Measurements from ENCODE around the gene CFAP54. TPM values are rescaled to one million over a fixed set of nuclear protein-coding genes. Genes with fewer than 3 reads are reported as not detected.

Gene CFAP54
- total and polyA plus RNA-seq, 2 donors (not counting 3 experiments of a cell fraction or from before 2014, with no cell fraction given): 3.6 to 26.9 TPM

DNA sequence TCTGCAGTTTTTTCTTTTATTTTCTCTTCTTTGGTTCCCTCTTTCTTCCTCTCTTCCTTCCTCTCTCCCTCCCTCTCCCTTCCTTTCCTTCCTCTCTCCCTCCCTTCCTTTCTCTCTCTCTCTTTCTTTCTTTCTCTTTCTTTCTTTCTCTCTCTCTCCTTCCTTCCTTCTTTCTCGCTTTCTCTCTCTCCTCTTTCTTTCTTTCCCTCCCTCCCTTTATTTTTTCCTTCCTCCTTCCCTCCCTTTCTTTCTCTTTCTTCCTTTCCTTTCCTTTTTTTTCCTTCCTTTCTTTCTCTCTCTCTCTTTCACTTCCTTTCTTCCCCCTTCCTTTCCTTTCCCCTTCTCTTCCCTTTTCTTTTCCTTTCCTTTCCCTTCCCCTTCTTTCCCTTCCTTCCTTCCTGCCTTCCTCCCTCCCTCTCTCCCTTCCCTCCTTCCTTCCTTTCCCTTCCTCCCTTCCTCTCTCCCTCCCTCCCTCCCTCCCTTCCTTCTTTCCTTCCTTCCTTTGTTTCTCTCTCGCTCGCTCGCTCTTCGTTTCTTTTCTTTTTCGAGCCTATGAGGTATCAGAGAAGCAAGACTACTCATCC is 13.7 kb downstream of the CFAP54 start:
- Histone ChIP-seq H2AFZ (ENCODE audit: low read depth, low read length) (no peak overlapping the region), H3K9me3 (replicated peaks; ENCODE audit: control insufficient read depth, insufficient read depth, low read length) (no peaks in the 10 kb centered on the region), H4K20me1 (replicated peaks; ENCODE audit: control insufficient read depth, extremely low read depth, insufficient read depth, low read length) (no peaks in the 10 kb centered on the region), H3K4me2 (ENCODE audit: insufficient read depth, low read length) (peak overlapping the region; percentile 55), H3K27ac (ENCODE audit: insufficient read depth, low read depth, low read length) (peak overlapping the region; percentile 99), H3K9ac (replicated peaks; ENCODE audit: extremely low read depth, insufficient read depth, low read length) (peak overlapping the region; percentile 65), H3K79me2 (ENCODE audit: control insufficient read depth, insufficient read depth, low read length) (peaks cover 26% of the 10 kb centered on the region), H3K27me3 (ENCODE audit: control insufficient read depth in 2 of 2, insufficient read depth in 2 of 2, low read length in 2 of 2) (no peaks in the 10 kb centered on the region), H3K4me3 (replicated peaks in 1 of 3; ENCODE audit: insufficient read depth in 1 of 3, low read depth in 1 of 3, low read length in 3 of 3) (no peak overlapping the region), H3K36me3 (ENCODE audit: control insufficient read depth in 2 of 2, extremely low read depth in 1 of 2, insufficient read depth in 2 of 2, low read length in 2 of 2) (peaks cover 2 to 4% of the 10 kb centered on the region in 2 experiments), H3K9me1 (replicated peaks; ENCODE audit: control insufficient read depth, extremely low read depth, insufficient read depth, low read length) (no peaks in the 10 kb centered on the region), H3K4me1 (ENCODE audit: control insufficient read depth, extremely low read depth, insufficient read depth, low read length) (peaks cover 46% of the 10 kb centered on the region)
- ChIA-PET POLR2A (interaction anchor here (0.6 to 1.4 kb wide), 4 partner anchors 58 to 128 kb away, joined by 3 to 6 read pairs (median 4); no protein-coding TSS in a partner anchor), CTCF (interaction anchor here (1.1 to 3.1 kb wide), 3 partner anchors 13 to 102 kb away, joined by 3 to 13 read pairs (median 3); partner anchors contain the start of genes CDK17 and CFAP54)
- FAIRE-seq: no peak
- intact Hi-C loops (cut with micrococcal nuclease): loop anchor here (5.0 kb wide), 1 partner anchor 896 kb away; no protein-coding TSS in a partner anchor
- no TSS peak for BruUV-seq (replicated peaks)
- DNase-seq (ENCODE audit: low read depth, low spot score): no peak
- TF ChIP-seq, protein P1, sequence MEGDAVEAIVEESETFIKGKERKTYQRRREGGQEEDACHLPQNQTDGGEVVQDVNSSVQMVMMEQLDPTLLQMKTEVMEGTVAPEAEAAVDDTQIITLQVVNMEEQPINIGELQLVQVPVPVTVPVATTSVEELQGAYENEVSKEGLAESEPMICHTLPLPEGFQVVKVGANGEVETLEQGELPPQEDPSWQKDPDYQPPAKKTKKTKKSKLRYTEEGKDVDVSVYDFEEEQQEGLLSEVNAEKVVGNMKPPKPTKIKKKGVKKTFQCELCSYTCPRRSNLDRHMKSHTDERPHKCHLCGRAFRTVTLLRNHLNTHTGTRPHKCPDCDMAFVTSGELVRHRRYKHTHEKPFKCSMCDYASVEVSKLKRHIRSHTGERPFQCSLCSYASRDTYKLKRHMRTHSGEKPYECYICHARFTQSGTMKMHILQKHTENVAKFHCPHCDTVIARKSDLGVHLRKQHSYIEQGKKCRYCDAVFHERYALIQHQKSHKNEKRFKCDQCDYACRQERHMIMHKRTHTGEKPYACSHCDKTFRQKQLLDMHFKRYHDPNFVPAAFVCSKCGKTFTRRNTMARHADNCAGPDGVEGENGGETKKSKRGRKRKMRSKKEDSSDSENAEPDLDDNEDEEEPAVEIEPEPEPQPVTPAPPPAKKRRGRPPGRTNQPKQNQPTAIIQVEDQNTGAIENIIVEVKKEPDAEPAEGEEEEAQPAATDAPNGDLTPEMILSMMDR (IDR thresholded peaks at IDR 0.05; ENCODE audit: extremely low read depth in 1 of 2, insufficient read depth in 1 of 2, low read depth in 1 of 2, low read length in 2 of 2): no peak
- no peak for TF ChIP-seq GATA2 (IDR thresholded peaks at IDR 0.05; ENCODE audit: insufficient read depth, insufficient read length, low read depth, low read length)
- TF ChIP-seq FOS (IDR thresholded peaks at IDR 0.05; ENCODE audit: borderline replicate concordance, insufficient read depth, low read length): no peak
- TF ChIP-seq EZH2 (IDR thresholded peaks at IDR 0.05; ENCODE audit: borderline replicate concordance, low read depth, low read length, severe bottlenecking): no peak
- no peak for TF ChIP-seq POLR2AphosphoS5 (IDR thresholded peaks at IDR 0.05; ENCODE audit: insufficient read depth, low read depth, low read length)
- TF ChIP-seq POLR2A (IDR thresholded peaks at IDR 0.05; ENCODE audit: low read depth, low read length): no peak
- no peak for TF ChIP-seq JUN (IDR thresholded peaks at IDR 0.05; ENCODE audit: borderline replicate concordance, insufficient read depth, insufficient read length, low read depth)
- TF ChIP-seq, protein P2, sequence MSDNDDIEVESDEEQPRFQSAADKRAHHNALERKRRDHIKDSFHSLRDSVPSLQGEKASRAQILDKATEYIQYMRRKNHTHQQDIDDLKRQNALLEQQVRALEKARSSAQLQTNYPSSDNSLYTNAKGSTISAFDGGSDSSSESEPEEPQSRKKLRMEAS (IDR thresholded peaks at IDR 0.05; ENCODE audit: insufficient read depth, insufficient read length): no peak
- TF ChIP-seq MYC (IDR thresholded peaks at IDR 0.05; ENCODE audit: low read depth, low read length): no peak
- dilution Hi-C loops (cut with MboI; ENCODE audit: extremely low pct_ligation_motif_present, low sequenced_read_pairs): loop anchor here (5.0 kb wide), 1 partner anchor 116 kb away; no protein-coding TSS in a partner anchor

All from endothelial cell of umbilical vein (primary cell).